ENCODE measurements around the gene CPT1B.
"Not testable (repeated sequence)": the region's sequence is repeated elsewhere in the genome, so short reads cannot be mapped to it uniquely, and the experiment has no call there.

CPT1B gene

GRCh38 chr22:50523458-50523805, 54.8 kb downstream of the CPT1B start:
- Histone ChIP-seq H3K27ac (ENCODE audit: low read length) (no peak overlapping the region), H3K27me3 (ENCODE audit: low read depth, low read length) (no peaks in the 10 kb centered on the region), H3K4me1 (ENCODE audit: control insufficient read depth in 1 of 2, insufficient read depth in 2 of 2, low read length in 2 of 2) (peaks cover 9 to 31% of the 10 kb centered on the region in 2 donors), H3K4me3 (ENCODE audit: low read depth in 1 of 2, low read length in 2 of 2) (no peak overlapping the region), H3K36me3 (ENCODE audit: control insufficient read depth in 1 of 2, insufficient read depth in 2 of 2, low read length in 2 of 2) (peaks cover 16 to 38% of the 10 kb centered on the region in 2 donors), H3K9me3 (ENCODE audit: control insufficient read depth in 1 of 2, low read length in 2 of 2) (no peaks in the 10 kb centered on the region)

- Histone ChIP-seq H3K27me3 (ENCODE audit: low read depth, low read length) (no peaks in the 10 kb centered on the region), H3K4me1 (ENCODE audit: control insufficient read depth in 1 of 2, insufficient read depth in 2 of 2, low read length in 2 of 2) (peaks cover 6 to 31% of the 10 kb centered on the region in 2 donors), H3K27ac (ENCODE audit: low read length) (no peak overlapping the region), H3K9me3 (ENCODE audit: control insufficient read depth in 1 of 2, low read length in 2 of 2) (no peaks in the 10 kb centered on the region), H3K36me3 (ENCODE audit: control insufficient read depth in 1 of 2, insufficient read depth in 2 of 2, low read length in 2 of 2) (peaks cover 13 to 44% of the 10 kb centered on the region in 2 donors), H3K4me3 (ENCODE audit: low read depth in 1 of 2, low read length in 2 of 2) (no peak overlapping the region)
These were observed 55.3 kb downstream of the CPT1B start for GRCh38 chr22:50522806-50523438.

GRCh38 chr22:50522208-50522805, 55.9 kb downstream of the CPT1B start:
- Histone ChIP-seq H3K36me3 (ENCODE audit: control insufficient read depth in 1 of 2, insufficient read depth in 2 of 2, low read length in 2 of 2) (peaks cover 20 to 50% of the 10 kb centered on the region in 2 donors), H3K9me3 (ENCODE audit: control insufficient read depth in 1 of 2, low read length in 2 of 2) (no peaks in the 10 kb centered on the region), H3K4me3 (ENCODE audit: low read depth in 1 of 2, low read length in 2 of 2) (no peak overlapping the region), H3K4me1 (ENCODE audit: control insufficient read depth in 1 of 2, insufficient read depth in 2 of 2, low read length in 2 of 2) (peaks cover 6 to 27% of the 10 kb centered on the region in 2 donors), H3K27me3 (ENCODE audit: low read depth, low read length) (no peaks in the 10 kb centered on the region), H3K27ac (ENCODE audit: low read length) (no peak overlapping the region)

- Histone ChIP-seq H3K4me1 (ENCODE audit: control insufficient read depth in 1 of 2, insufficient read depth in 2 of 2, low read length in 2 of 2) (peaks cover 6 to 21% of the 10 kb centered on the region in 2 donors), H3K27ac (ENCODE audit: low read length) (no peak overlapping the region), H3K9me3 (ENCODE audit: control insufficient read depth in 1 of 2, low read length in 2 of 2) (no peaks in the 10 kb centered on the region), H3K4me3 (ENCODE audit: low read depth in 1 of 2, low read length in 2 of 2) (no peak overlapping the region), H3K36me3 (ENCODE audit: control insufficient read depth in 1 of 2, insufficient read depth in 2 of 2, low read length in 2 of 2) (peaks cover 22 to 56% of the 10 kb centered on the region in 2 donors), H3K27me3 (ENCODE audit: low read depth, low read length) (no peaks in the 10 kb centered on the region)
These were observed 56.5 kb downstream of the CPT1B start for GRCh38 chr22:50521710-50522109.

- no peak overlapping the region for H3K27ac ChIP-seq (ENCODE audit: low read length)
- no peaks in the 10 kb centered on the region for H3K9me3 ChIP-seq (ENCODE audit: control insufficient read depth in 1 of 2, low read length in 2 of 2)
- peaks cover 28 to 59% of the 10 kb centered on the region in 2 donors for H3K36me3 ChIP-seq (ENCODE audit: control insufficient read depth in 1 of 2, insufficient read depth in 2 of 2, low read length in 2 of 2)
- H3K27me3 ChIP-seq (ENCODE audit: low read depth, low read length), result no peaks in the 10 kb centered on the region
- no peak overlapping the region for H3K4me3 ChIP-seq (ENCODE audit: low read depth in 1 of 2, low read length in 2 of 2)
- H3K4me1 ChIP-seq (ENCODE audit: control insufficient read depth in 1 of 2, insufficient read depth in 2 of 2, low read length in 2 of 2), result peaks cover 6 to 14% of the 10 kb centered on the region in 2 donors
These were observed 57.3 kb downstream of the CPT1B start for GRCh38 chr22:50520826-50521453.

- Histone ChIP-seq H3K36me3 (ENCODE audit: control insufficient read depth in 1 of 2, insufficient read depth in 2 of 2, low read length in 2 of 2) (peaks cover 28 to 59% of the 10 kb centered on the region in 2 donors), H3K4me1 (ENCODE audit: control insufficient read depth in 1 of 2, insufficient read depth in 2 of 2, low read length in 2 of 2) (peaks cover 6 to 14% of the 10 kb centered on the region in 2 donors)
- not testable (repeated sequence) for H3K27ac ChIP-seq (ENCODE audit: low read length); H3K9me3 ChIP-seq (ENCODE audit: control insufficient read depth in 1 of 2, low read length in 2 of 2); H3K4me3 ChIP-seq (ENCODE audit: low read depth in 1 of 2, low read length in 2 of 2); H3K27me3 ChIP-seq (ENCODE audit: low read depth, low read length)
These were observed 58.0 kb downstream of the CPT1B start for GRCh38 chr22:50520184-50520583.

GRCh38 chr22:50519151-50519550, 59.1 kb downstream of the CPT1B start:
- Histone ChIP-seq H3K9me3 (ENCODE audit: control insufficient read depth in 1 of 2, low read length in 2 of 2) (no peaks in the 10 kb centered on the region), H3K4me1 (ENCODE audit: control insufficient read depth in 1 of 2, insufficient read depth in 2 of 2, low read length in 2 of 2) (peaks cover 0 to 5% of the 10 kb centered on the region in 2 donors), H3K4me3 (ENCODE audit: low read depth in 1 of 2, low read length in 2 of 2) (no peak overlapping the region), H3K27me3 (ENCODE audit: low read depth, low read length) (no peaks in the 10 kb centered on the region), H3K36me3 (ENCODE audit: control insufficient read depth in 1 of 2, insufficient read depth in 2 of 2, low read length in 2 of 2) (peaks cover 28 to 59% of the 10 kb centered on the region in 2 donors), H3K27ac (ENCODE audit: low read length) (no peak overlapping the region)
